Eye (tissue), 1 donor: ENCODE data around the gene PLXNA1.

ENCODE experiments used
- DNase-seq: peaks from one replicate; pipeline ENCODE4 v3.0.0-alpha.2; 2015

Gene PLXNA1

GRCh38 chr3:126954141-126954842 is 28.6 kb upstream of the PLXNA1 start:
- DNase-seq: no peak

GRCh38 chr3:126955004-126955790 is 27.7 kb upstream of the PLXNA1 start:
- DNase-seq: no peak

GRCh38 chr3:126956361-126956760 is 26.6 kb upstream of the PLXNA1 start:
- DNase-seq: no peak

DNA sequence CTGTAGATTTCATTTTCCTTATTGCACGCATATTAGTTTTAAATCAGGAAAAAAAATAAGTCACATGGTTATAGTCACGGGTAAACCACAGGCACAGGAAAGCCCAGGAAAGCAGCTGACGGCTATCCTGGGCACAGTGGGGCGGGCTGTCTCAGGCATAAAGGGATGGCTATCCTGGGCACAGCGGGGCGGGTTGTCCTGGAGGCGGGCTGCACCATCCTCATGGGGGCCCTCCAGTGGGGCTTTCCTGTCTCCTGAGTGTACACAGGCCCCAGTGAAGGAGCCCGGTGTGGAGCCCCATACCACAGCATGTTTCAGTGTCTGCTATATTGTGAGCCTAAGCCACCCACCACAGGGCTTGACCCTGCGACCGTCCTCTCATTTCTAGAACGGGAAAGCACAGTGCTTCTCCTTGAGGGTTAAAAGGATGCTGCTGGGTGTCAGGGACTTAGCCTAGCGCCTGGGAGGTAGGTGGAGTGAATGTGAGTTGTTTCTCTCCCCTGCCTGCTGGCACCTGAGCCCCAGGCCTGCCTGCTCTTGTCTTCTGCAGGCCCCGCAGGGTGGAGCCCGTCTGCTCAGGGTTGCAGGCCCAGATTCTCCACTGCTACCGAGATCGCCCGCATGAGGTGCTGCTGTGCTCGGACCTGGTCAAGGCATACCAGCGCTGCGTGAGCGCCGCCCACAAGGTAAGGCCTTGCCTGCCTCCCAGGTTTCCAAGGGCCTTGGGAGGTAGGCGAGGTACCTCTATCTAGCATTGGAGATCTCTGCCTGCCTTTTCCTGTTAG is 25.9 kb upstream of the PLXNA1 start:
- DNase-seq: no peak

GRCh38 chr3:126957776-126958637 is 24.9 kb upstream of the PLXNA1 start:
- no peak for DNase-seq

DNA sequence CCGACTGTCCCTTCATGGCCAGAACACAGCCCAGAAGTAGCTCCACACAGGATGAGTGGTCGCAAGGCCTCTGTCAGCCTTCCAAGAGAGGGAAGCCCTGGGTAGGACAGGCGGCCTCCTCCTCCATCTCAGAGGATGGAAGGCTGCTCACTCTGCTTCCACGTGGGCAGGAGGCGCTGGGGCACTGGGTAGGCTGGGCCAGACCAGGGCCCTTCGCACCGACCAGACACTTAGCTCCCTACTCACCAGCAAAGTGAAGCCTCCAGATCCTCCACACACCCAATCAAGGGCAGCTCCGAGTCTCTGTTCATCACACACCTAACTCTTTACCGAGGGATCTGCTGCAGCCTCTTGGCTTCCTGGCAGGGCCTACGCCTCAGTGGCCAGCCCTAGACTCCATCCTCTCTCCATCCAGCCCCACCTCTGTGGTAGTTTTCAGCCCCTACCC is 24.3 kb upstream of the PLXNA1 start:
- no peak for DNase-seq

- DNase-seq: no peak
Observed at GRCh38 chr3:126959136-126959920, 23.6 kb upstream of the PLXNA1 start.

DNA sequence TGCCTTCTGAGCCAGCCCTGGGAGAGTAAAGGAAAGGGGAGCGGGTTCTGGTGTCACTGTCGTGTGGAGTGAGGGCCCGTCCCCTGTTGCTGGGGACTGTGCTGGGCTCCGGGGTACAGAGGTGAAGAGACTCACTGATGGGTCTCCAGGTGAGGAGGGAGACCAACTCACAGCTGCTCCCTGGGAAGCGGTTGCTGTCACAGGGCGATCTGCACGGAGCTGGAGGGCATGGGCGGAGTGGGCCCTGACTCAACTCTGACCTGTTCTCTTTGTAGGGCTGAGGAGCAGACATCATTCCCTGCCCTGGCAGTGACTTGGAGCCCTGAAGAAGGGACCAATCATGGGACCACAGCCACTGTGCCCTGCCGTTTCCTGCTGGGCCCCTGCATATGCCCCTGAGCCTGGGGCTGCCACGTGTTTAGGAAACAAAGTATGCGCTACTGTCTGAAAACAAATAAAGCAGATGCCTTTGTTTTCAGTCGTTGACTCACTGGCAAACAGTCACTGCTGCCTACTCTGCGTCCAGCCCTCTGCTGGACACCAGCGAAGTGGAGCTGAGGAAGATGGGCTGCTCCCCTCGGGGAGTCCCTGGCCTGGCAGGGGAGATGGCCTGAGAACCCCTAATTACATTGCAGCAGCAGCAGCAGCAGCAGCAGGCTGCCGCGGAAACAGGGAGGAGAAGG is 22.9 kb upstream of the PLXNA1 start:
- DNase-seq: peak; percentile 49

DNA sequence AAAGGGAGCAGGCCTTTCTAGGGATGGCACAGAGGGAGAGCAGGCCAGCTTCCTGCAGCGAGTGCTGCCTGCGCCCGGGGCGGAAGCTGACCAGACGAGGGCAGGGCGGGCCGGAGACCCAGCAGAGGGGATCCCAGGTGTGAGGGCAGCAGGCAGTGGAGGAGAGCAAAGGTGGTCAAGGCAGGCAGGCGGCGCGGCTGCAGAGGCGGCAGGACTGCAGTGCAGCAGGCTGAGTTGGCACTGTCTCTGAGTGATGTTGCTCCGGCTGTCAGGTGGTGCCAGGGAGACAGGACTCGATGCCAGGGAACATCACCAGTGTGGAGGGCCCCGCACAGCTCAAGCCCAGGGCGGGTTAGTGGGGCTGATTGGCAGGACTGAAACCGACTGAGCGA is 22.3 kb upstream of the PLXNA1 start:
- DNase-seq: no peak

- no peak for DNase-seq
Observed at GRCh38 chr3:126961191-126961790, 21.6 kb upstream of the PLXNA1 start.

GRCh38 chr3:126961791-126962461 is 21.0 kb upstream of the PLXNA1 start:
- no peak for DNase-seq

DNA sequence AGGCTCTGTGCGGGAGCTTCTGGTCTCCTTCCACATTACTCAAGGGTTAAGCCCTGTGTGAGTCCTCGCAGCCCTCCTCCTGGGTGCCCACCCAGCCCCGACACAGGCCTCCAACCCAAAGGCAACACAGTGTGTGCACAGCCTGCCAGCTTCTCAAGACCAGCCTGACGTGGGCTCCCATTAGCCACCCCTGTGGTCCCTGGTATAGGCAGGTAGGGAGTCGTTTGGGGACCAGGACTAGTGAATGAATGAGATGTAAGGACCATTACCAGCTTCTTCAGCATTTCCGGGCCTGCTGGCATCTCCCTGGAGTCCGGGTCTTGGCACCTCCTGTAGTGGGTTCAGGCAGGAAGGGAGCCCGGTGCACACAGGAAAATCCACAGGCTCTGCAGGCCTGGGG is 20.2 kb upstream of the PLXNA1 start:
- no peak for DNase-seq

GRCh38 chr3:126963261-126964190 is 19.4 kb upstream of the PLXNA1 start:
- DNase-seq: no peak

DNA sequence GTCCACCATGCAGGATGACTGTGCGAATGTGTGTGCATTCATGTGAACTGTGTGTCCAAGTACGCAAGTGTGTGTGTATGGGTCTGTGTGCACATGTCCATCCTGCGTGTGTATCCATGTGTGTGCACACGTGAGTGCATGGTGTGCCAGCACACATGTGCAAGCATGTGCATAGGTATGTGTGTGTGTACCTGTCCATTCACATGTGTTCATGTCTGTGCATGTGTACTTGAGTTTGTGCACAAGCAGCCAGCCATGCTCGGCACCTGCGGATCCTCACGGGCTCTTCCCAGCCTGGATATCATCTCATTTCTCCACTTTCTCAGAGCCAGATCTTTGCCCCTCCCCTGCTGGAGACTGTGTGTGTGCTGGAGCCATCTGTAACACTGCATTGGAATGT is 18.7 kb upstream of the PLXNA1 start:
- no peak for DNase-seq

- no peak for DNase-seq
Observed at GRCh38 chr3:126964950-126965349, 18.0 kb upstream of the PLXNA1 start.

GRCh38 chr3:126965526-126966080 is 17.3 kb upstream of the PLXNA1 start:
- DNase-seq: no peak

GRCh38 chr3:126967386-126967785 is 15.5 kb upstream of the PLXNA1 start:
- DNase-seq: no peak
